Measurements from ENCODE around the gene DTX4.

DNA sequence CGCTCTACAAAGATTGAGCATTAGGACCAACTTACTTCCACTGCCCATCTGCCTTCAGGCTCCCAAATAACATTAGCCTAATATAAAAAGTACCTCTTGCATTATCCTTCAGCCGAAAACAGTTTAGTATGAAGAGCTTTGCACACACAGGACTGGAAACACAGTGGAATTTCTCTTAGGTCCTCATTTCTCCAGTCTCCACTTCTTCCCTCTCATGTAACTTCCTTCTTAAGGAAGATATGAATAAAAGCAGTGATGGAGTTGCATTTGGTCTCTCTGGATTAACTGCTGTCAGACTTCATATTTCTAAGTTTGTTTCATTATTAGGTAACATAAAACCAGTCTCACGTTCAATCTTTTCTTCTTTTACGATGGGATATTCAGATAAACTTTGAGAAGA, 46.4 kb downstream of the DTX4 start:
- TF ChIP-seq, protein P1, sequence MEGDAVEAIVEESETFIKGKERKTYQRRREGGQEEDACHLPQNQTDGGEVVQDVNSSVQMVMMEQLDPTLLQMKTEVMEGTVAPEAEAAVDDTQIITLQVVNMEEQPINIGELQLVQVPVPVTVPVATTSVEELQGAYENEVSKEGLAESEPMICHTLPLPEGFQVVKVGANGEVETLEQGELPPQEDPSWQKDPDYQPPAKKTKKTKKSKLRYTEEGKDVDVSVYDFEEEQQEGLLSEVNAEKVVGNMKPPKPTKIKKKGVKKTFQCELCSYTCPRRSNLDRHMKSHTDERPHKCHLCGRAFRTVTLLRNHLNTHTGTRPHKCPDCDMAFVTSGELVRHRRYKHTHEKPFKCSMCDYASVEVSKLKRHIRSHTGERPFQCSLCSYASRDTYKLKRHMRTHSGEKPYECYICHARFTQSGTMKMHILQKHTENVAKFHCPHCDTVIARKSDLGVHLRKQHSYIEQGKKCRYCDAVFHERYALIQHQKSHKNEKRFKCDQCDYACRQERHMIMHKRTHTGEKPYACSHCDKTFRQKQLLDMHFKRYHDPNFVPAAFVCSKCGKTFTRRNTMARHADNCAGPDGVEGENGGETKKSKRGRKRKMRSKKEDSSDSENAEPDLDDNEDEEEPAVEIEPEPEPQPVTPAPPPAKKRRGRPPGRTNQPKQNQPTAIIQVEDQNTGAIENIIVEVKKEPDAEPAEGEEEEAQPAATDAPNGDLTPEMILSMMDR (IDR thresholded peaks at IDR 0.05) = no peak
- no peak for TF ChIP-seq POLR2A (IDR thresholded peaks at IDR 0.05)

All from testis (tissue), 2 donors.